OCI-LY7 (cell line): ENCODE measurements around the gene UHMK1. TPM values are rescaled to one million over a fixed set of nuclear protein-coding genes. Genes with fewer than 3 reads are reported as not detected.
"Not testable (repeated sequence)": the region's sequence is repeated elsewhere in the genome, so short reads cannot be mapped to it uniquely, and the experiment has no call there.

Experiments used
- BruUV-seq: library from RNA; stranded (reverse); fragments of 400-500 nt; replicated peaks from 2 replicates; lab custom pipeline; 2021; lab: Mats Ljungman, UMichigan
- CTCF ChIA-PET: fragments of 300-600 bp; sonication (Branson Sonifier 250); formaldehyde crosslinking; loops from one replicate; lab custom pipeline; 2022; ENCODE audit warnings: antibody characterized with exemption; ENCODE audit not compliant: unreplicated experiment; lab: Charles Lee
- POLR2A ChIA-PET: fragments of 300-600 bp; sonication (Branson Sonifier 250); formaldehyde crosslinking; loops from one replicate; lab custom pipeline; 2022; ENCODE audit warnings: antibody characterized with exemption; lab: Charles Lee
- DNase-seq: peaks from one replicate; pipeline ENCODE4 v3.0.0-alpha.2; 2015; ENCODE audit warnings: low spot score
- H2AFZ ChIP-seq: fragments of 200-600 bp; sonication (generic), shearing (Covaris generic); 2 replicates; pipeline ENCODE4 v1.6.1; 2014; ENCODE audit warnings: mild to moderate bottlenecking, antibody characterized with exemption, low read length, moderate library complexity
- H3K27ac ChIP-seq: fragments of 200-600 bp; sonication (generic); 2 replicates; pipeline ENCODE4 v1.5.1; 2014; ENCODE audit warnings: mixed run types, low read depth, mild to moderate bottlenecking, moderate library complexity, low read length, inconsistent platforms; ENCODE audit not compliant: poor library complexity, severe bottlenecking
- H3K36me3 ChIP-seq: fragments of 200-600 bp; sonication (generic); 2 replicates; pipeline ENCODE4 v1.6.1; 2014; ENCODE audit warnings: mild to moderate bottlenecking, antibody characterized with exemption, low read length, moderate library complexity, mixed read lengths; ENCODE audit not compliant: insufficient read depth
- H3K4me1 ChIP-seq: fragments of 200-600 bp; sonication (generic); 2 replicates; pipeline ENCODE4 v1.5.1; 2014; ENCODE audit warnings: mild to moderate bottlenecking, low read length; ENCODE audit not compliant: insufficient read depth, poor library complexity, severe bottlenecking
- H3K4me2 ChIP-seq: fragments of 200-600 bp; sonication (generic); 2 replicates; pipeline ENCODE4 v1.6.1; 2014; ENCODE audit warnings: mild to moderate bottlenecking, low read length
- H3K4me3 ChIP-seq: fragments of 200-600 bp; sonication (generic); 2 replicates; pipeline ENCODE4 v1.5.1; 2014; ENCODE audit warnings: mild to moderate bottlenecking, low read depth, low read length; ENCODE audit not compliant: poor library complexity, severe bottlenecking
- H3K79me2 ChIP-seq: fragments of 200-600 bp; sonication (generic); 2 replicates; pipeline ENCODE4 v1.6.1; 2016; ENCODE audit warnings: low read depth, mild to moderate bottlenecking, low read length, moderate library complexity, mixed read lengths; ENCODE audit not compliant: insufficient read depth
- H3K9me2 ChIP-seq: fragments of 200-600 bp; sonication (generic); 2 replicates; pipeline ENCODE4 v1.6.1; 2016; ENCODE audit warnings: mild to moderate bottlenecking, low read length, mixed read lengths; ENCODE audit not compliant: insufficient read depth
- H3K9me3 ChIP-seq: fragments of 200-600 bp; sonication (generic); 2 replicates; pipeline ENCODE4 v1.6.1; 2014; ENCODE audit warnings: mild to moderate bottlenecking, mixed run types, low read length, mixed read lengths
- H4K20me1 ChIP-seq: fragments of 200-600 bp; sonication (generic); 2 replicates; pipeline ENCODE4 v1.6.1; 2014; ENCODE audit warnings: mild to moderate bottlenecking, antibody characterized with exemption, low read length, moderate library complexity, mixed read lengths; ENCODE audit not compliant: insufficient read depth
- EZH2phosphoT487 ChIP-seq: fragments of 200-600 bp; sonication (generic); IDR thresholded peaks from 2 replicates; pipeline ENCODE4 v1.6.1; 2018; ENCODE audit warnings: low read depth, borderline replicate concordance, mild to moderate bottlenecking, mixed run types, antibody characterized with exemption, low read length, moderate library complexity, mixed read lengths
- intact Hi-C: fragments of 100-400 bp; cut with micrococcal nuclease; formaldehyde crosslinking; loops from one replicate; pipeline ENCODE4 v1.10.0; 2022; ENCODE audit not compliant: unreplicated experiment
- total RNA-seq, 2 experiments: library from RNA; depleted of rRNA in 1 of 2; stranded (reverse); fragments of >200 nt in 1 of 2; shearing (Covaris generic) in 1 of 2; gene quantifications; 2 replicates each; pipeline ENCODE4 v1.2.3, GENCODE V29; 2014 to 2022
- TF ChIP-seq, protein P1 (sequence below): fragments of 200-600 bp; sonication (generic); conservative IDR thresholded peaks from 2 replicates; pipeline ENCODE4 v1.5.1; 2014; ENCODE audit warnings: mild to moderate bottlenecking, antibody characterized with exemption, low read length, moderate library complexity, mixed read lengths

The UHMK1 gene
- total RNA-seq, 2 experiments from 2014 or later, result 27.8 to 33.8 TPM

DNA sequence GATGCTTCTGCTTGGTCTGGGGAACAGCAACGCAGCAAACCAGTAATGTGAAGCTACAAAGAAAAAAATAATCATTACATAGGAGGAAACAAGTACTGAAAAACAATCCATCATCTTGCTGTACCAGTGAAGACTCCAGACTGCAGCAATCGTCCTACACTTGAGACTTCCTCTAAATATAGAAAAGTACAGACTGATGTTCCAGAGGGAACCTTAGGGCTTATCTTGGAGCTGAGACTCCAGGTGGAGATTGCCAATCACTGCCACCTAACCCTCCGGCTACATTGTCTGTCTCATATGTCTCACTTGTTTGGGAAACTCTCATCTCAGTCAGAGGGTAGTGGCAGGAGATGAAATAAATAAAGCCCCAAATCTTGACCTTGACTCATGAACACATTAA, 9.4 kb upstream of the UHMK1 start:
- no peaks in the 10 kb centered on the region for H3K9me2 ChIP-seq
- no peaks in the 10 kb centered on the region for H3K36me3 ChIP-seq
- intact Hi-C loops, result no loop called here
- H4K20me1 ChIP-seq, result no peaks in the 10 kb centered on the region
- no peak overlapping the region for H2AFZ ChIP-seq
- H3K4me2 ChIP-seq, result no peak overlapping the region
- no peak overlapping the region for H3K4me3 ChIP-seq
- no peaks in the 10 kb centered on the region for H3K9me3 ChIP-seq
- H3K79me2 ChIP-seq, result no peaks in the 10 kb centered on the region
- no peak for DNase-seq
- no TSS peak for BruUV-seq
- TF ChIP-seq, protein P1, sequence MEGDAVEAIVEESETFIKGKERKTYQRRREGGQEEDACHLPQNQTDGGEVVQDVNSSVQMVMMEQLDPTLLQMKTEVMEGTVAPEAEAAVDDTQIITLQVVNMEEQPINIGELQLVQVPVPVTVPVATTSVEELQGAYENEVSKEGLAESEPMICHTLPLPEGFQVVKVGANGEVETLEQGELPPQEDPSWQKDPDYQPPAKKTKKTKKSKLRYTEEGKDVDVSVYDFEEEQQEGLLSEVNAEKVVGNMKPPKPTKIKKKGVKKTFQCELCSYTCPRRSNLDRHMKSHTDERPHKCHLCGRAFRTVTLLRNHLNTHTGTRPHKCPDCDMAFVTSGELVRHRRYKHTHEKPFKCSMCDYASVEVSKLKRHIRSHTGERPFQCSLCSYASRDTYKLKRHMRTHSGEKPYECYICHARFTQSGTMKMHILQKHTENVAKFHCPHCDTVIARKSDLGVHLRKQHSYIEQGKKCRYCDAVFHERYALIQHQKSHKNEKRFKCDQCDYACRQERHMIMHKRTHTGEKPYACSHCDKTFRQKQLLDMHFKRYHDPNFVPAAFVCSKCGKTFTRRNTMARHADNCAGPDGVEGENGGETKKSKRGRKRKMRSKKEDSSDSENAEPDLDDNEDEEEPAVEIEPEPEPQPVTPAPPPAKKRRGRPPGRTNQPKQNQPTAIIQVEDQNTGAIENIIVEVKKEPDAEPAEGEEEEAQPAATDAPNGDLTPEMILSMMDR, result no peak
- TF ChIP-seq EZH2phosphoT487, result no peak
- no peaks in the 10 kb centered on the region for H3K4me1 ChIP-seq
- CTCF ChIA-PET, result no interaction called here
- POLR2A ChIA-PET, result no interaction called here
- no peak overlapping the region for H3K27ac ChIP-seq

DNA sequence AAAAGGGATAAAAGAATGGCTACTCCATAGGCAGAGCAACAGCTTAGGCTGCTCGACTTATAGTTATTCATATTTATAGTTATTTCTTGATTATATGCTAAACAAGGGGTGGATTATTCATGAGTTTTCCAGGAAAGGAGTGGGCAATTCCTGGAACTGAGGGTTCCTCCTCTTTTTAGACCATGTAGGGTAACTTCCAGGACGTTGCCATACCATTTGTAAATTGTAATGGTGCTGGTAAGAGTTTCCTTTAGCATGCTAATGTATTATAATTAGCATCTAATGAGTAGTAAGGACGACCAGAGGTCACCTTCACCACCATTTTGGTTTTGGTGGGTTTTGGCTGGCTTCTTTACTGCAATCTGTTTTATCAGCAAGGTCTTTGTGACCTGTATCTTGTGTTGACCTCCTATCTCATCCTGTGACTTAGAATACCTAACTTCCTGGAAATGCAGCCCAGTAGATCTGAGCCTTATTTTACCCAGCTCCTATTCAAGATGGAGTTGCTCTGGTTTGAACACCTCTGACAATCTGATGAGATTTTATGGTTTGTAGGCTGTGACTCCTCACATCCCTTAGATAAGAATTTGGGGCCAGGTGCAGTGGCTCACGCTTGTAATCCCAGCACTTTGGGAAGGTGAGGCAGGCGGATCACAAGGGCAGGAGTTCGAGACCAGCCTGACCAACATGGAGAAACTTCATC, 1.9 kb upstream of the UHMK1 start:
- H3K9me3 ChIP-seq, CTCF ChIA-PET, H3K27ac ChIP-seq, BruUV-seq, H3K4me3 ChIP-seq, H3K9me2 ChIP-seq, POLR2A ChIA-PET, DNase-seq, H2AFZ ChIP-seq, H3K4me2 ChIP-seq, H3K36me3 ChIP-seq: not testable (repeated sequence)
- Histone ChIP-seq H4K20me1 (peaks cover 17% of the 10 kb centered on the region), H3K4me1 (peaks cover 23% of the 10 kb centered on the region), H3K79me2 (peaks cover 30% of the 10 kb centered on the region)
- intact Hi-C loops, result loop anchor here (5.0 kb wide), 2 partner anchors 788 to 827 kb away; partner anchors contain the start of genes FCRLA and NUF2

DNA sequence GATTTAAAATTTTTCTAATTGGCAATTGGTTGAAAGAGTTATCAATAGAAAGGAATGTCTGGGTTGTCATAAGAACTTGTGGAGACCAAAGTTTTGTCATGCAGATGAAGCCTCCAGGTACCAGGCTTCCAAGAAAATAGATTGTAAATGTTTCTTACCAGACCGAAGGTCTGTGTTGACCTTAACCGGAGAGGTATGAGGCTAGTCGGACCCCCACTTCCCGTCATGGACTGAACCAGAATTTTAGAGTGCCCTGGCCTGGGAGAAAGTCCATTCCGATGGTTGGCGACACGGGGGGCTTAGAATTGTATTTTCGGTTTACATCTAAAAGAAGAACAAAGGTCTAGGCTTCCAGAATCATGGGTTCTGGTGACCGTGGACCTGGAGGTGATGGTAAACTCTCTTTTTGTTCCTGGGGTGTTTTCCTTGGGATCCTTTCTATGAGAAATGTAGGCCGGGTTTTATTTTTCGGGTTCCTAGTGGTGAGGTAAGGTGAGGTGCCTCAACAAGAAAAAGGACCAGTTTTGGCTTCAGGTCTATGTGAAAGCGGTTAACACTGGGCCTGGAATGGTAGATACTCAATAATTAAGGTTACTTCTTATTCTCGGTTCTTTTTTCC, 405 bp upstream of the UHMK1 start:
- H3K9me2 ChIP-seq, result no peaks in the 10 kb centered on the region
- intact Hi-C loops, result loop anchor here (5.0 kb wide), 2 partner anchors 790 to 825 kb away; partner anchors contain the start of genes FCRLA and NUF2
- peak overlapping the region; percentile 95 for H3K4me3 ChIP-seq
- POLR2A ChIA-PET, result no interaction called here
- CTCF ChIA-PET, result interaction anchor here (0.7 kb wide), 1 partner anchor 64 kb away, joined by 3 read pairs; no protein-coding TSS in a partner anchor
- H3K79me2 ChIP-seq, result peaks cover 39% of the 10 kb centered on the region
- peak overlapping the region; percentile 94 for H3K4me2 ChIP-seq
- H3K9me3 ChIP-seq, result no peaks in the 10 kb centered on the region
- peak overlapping the region; percentile 93 for H3K27ac ChIP-seq
- TF ChIP-seq EZH2phosphoT487, result no peak
- TF ChIP-seq, protein P1, result no peak
- peak overlapping the region; percentile 100 for H2AFZ ChIP-seq
- peaks cover 23% of the 10 kb centered on the region for H3K4me1 ChIP-seq
- no peak for DNase-seq
- BruUV-seq, result no TSS peak
- peaks cover 17% of the 10 kb centered on the region for H4K20me1 ChIP-seq
- peaks cover 25% of the 10 kb centered on the region for H3K36me3 ChIP-seq
